HG03575 (cell line): ENCODE data around the gene KLF2.

ENCODE experiments used
- ATAC-seq: cut with Tn5 transposase; IDR thresholded peaks from one replicate; pipeline ENCODE4 v1.9.1; 2021; ENCODE audit not compliant: unreplicated experiment, insufficient number of reproducible peaks, low FRiP score; ENCODE audit errors: extremely low read depth

The KLF2 gene

DNA sequence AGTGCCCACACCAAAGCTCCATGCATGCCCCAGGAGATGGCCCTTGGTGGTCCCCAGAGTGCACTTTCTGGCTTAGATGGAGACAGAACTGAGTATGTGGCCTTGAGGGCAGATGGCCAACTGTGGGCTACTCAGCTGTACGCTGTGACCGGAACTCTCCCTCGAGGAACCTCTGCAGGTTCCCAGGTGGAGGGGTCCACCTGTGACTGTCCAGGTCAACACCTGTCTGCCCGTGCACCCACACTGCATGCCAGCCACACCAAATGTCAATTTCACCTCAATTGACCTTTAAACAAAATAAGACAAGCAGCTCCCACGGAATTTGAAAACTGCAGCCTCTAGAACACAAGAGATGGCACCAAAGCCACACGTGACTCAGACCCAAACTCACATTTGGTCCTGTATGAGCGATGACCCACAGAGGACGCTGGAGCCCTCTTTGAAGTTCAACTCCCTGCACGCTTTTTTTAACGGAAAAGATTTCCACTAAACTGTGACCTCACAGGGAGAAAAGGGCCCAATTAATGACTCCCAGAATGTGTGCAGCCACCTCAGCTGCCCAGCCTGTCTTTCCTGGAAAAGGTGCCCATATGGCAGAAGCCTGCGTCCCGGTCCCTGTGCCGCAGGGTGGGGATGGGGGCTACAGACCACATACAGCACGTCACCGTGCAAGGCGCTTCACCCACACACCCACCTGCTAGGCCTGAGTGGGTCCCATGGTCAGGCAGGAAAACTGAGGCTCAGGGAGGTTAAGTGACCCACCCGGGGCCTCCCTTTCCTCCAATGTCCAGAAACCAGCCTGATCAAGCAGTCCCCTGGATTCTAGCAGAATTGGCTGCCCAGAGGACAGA, 47.7 kb downstream of the KLF2 start:
- no peak for ATAC-seq

DNA sequence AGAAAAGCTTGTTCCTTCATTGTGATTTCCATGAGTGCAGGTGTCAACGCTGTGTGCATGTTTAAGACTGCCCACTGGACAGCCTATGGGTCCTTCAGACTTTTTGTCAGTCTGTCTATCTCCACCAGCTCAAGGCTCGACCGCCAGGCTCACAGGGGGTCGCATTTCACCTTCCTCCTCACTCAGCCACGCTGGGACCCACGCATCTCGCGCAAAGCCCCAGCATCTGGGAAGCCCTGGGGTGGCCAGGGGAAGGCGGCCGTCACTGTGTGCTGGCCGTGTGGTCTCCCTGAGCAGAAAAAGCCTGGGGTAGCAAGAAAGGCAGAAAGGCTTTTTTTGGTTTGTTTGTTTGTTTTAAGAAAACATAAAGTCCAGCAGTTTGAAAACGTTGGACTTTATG, 48.5 kb downstream of the KLF2 start:
- no peak for ATAC-seq

DNA sequence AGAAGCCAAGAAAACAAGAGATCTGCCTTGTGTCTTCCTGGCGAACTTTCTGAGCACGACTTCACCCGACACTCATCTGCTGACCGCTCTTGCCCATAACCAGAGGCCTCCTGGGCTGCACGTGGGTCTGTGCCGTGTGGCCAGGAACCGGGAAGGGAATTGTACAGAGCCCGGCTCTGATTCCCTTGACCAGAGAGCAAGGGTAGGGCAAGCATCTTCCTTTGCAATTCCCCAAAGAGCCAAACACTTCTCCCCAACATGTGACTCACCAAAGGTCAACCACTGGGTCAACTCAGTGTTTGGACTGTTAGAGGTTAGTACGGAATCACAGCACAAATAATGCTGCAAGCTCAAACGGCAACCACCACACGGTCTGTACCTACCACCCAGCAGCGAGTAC, 48.9 kb downstream of the KLF2 start:
- ATAC-seq, result no peak

DNA sequence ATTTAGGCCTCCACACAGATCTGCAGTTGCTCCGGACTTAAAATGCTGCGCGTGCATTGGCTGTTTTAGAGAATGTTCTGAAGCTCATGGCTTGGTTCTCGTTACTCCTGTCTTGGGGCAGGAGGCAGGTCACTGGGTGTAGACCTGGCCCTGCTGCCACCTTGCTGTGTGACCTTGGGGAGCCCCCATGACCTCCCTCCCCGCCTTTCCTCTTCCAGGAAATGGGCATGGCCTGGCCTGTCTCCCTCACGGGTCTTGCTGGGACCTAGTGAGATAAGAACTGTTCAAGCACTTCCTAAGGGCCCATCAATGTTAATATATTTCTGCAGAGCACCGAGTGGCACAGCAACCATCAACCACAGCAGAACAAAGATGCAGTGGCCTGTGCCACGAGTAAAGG, 49.4 kb downstream of the KLF2 start:
- ATAC-seq, result no peak

DNA sequence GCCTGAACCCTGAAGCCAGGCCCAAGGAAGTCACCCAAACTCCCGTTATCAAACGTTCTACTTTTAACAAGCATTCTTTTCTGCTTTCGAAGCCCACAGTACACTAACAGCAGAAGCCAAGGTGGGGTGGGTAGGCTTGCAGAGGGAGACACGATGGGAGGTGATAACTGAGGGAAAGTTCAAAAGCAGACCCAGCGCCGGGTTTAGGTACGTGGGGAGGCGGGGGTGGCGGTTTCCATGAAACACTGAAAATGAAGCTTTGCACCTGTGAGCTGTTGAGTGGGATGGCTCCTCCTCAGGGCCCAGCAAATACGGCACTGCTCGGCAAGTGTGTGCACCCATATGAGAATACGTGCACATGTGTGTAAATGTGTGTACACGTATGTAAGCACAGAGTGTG, 49.8 kb downstream of the KLF2 start:
- ATAC-seq, result no peak

DNA sequence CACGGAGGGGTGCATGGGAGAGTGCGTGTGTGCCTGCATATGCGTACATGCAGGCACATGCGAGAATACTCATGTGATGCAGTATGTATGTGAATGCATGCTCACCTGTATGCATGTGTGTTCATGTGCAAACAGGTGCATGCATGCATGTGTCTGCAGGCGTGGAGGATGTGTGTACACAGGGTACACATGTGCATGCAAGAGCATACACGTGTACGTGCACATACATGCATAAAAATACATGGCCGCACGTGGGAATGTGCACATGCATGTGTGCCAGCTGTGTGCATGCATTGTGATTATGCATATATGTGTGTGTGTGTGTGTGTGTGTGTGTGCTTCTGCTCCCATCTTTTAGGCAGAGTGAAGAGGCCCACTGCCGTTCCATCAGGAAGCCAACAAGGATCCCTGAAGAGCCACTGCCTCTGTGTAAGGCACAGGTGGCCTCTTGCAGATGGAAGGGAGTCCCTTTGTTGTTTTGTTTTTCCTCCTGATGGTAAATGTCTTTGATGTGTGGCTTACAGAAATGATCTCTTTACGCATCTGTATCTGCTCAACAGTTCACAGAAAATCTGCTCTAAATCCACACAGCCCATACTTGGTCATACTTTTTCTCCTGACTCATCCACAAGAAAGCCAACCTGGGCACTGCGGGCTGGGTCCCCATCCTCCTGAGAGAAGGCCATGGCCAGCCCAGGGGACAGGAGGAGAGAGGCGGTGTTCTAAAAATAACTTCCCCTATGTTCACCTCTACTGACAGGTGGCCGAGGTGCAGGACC, 50.7 kb downstream of the KLF2 start:
- no peak for ATAC-seq

DNA sequence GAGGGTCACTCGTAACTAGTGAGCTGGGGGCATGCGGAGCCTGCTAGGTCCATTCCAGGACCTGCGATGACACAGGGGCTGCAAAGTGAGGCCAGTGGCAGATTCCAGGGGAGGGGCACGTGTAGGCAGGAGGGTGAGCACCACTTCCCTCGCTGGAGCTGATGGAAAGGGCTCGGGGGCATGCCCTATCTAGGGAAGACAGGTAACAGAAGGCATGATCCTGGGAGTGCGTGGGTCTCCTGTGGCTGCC, 51.2 kb downstream of the KLF2 start:
- ATAC-seq, result no peak

DNA sequence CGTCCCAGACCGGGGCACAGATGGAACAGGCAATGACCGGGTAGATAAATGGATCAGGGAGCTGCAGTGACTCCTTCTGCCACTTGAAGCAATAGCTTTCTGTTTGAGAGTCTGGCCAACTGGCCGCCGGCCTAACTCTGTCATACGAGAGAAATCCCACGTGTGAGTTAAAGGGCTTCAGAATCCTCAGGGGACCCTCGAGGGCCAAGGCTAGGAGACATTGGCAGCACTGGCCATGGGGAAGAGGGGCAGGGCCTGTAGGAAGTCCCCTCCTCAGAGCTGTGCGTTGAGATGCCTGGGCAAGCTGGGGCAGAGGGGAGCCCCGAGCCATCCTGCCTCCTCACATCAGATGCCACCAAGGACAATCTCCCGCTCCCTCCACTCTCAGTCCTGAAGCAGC, 51.6 kb downstream of the KLF2 start:
- no peak for ATAC-seq

DNA sequence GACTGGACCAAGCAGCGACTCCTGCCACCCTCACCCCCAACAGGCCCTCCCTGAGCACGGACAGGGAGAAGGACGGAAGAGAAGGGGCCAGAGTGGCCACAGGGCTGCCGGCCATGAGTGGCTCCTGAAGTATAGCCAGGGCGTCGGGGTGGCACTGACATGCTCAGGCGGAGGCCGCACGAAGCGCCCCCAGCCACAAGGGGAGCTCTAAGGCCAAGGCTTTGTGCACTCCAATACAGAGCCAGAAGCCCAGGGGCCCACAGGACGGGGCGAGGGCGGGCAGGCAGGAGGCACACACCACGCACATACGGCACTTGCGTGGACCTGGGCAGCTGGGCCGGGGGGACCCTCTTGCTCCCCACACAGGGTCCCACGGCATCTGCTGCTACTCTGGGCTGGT, 52.0 kb downstream of the KLF2 start:
- ATAC-seq, result no peak

DNA sequence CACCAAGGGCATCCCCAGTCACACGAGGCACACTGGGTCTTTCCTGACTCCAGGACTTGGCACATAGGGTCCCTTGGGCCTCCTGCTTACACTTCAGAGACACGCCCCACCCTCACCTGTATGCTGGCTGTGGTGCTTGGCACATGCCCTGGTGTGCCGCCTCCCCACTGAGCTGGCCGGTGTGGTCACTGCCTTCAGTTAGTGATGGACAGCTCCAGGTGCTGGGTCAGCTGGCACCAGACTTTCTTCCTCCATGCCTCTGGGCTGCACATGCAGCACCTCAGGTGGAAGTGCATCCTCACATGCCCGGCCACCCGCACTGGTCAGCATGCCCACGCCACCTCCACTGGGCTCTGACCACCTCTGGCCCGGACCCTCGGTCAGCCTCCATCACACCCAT, 52.9 kb downstream of the KLF2 start:
- no peak for ATAC-seq
